Peyer's patch (tissue), 4 donors: ENCODE measurements around the gene RIMS4. TPM values are rescaled to one million over a fixed set of nuclear protein-coding genes. Genes with fewer than 3 reads are reported as not detected.

Experiments used
- DNase-seq, 3 donors: peaks; one replicate each; pipeline ENCODE4 v3.0.0-alpha.2; 2017 to 2019
- H3K27ac ChIP-seq, 4 donors: fragments of 200-600 bp; sonication (generic); one replicate each; pipeline ENCODE4 v1.5.1; 2016 to 2019
- H3K27me3 ChIP-seq, 2 donors: fragments of 200-600 bp; sonication (generic); one replicate each; pipeline ENCODE4 v1.5.1; 2019
- H3K36me3 ChIP-seq, 3 donors: fragments of 200-600 bp; sonication (generic); one replicate each; pipeline ENCODE4 v1.5.1; 2016 to 2019
- H3K4me1 ChIP-seq, 4 donors: fragments of 200-600 bp; sonication (generic); one replicate each; pipeline ENCODE4 v1.5.1; 2016 to 2019
- H3K4me3 ChIP-seq, 4 donors: fragments of 200-600 bp; sonication (generic); 1 replicate in 3 of 4; 2 replicates in 1 of 4; pipeline ENCODE4 v1.5.1; 2016 to 2019; ENCODE audit warnings: mild to moderate bottlenecking in 1 of 4
- H3K9me3 ChIP-seq, 4 donors: fragments of 200-600 bp; sonication (generic); one replicate each; pipeline ENCODE4 v1.5.1; 2016 to 2019; ENCODE audit warnings: mild to moderate bottlenecking in 1 of 4
- POLR2A ChIP-seq, 2 donors: fragments of 450-650 bp; IDR thresholded peaks; one replicate each; pipeline ENCODE4 v1.5.1; 2017; ENCODE audit warnings: antibody characterized with exemption in 2 of 2, mild to moderate bottlenecking in 2 of 2, moderate library complexity in 2 of 2
- total RNA-seq, 4 donors: library from RNA; depleted of rRNA; stranded (reverse); fragments of >200 nt; gene quantifications; one replicate each; pipeline ENCODE4 v1.1.0, GENCODE V29; 2016
- TF ChIP-seq, protein P1 (sequence below), 6 experiments: fragments of 450-650 bp in 4 of 6; fragments of 200-600 bp in 2 of 6; sonication (generic) in 1 of 6; IDR thresholded peaks; one replicate each; pipeline ENCODE4 v1.5.1; 2017 to 2019; ENCODE audit warnings: antibody characterized with exemption in 6 of 6, mild to moderate bottlenecking in 3 of 6, moderate library complexity in 1 of 6

RIMS4 gene
- total RNA-seq, 4 donors from 2014 or later, result 0.13 to 0.18 TPM; not detected in 2

DNA sequence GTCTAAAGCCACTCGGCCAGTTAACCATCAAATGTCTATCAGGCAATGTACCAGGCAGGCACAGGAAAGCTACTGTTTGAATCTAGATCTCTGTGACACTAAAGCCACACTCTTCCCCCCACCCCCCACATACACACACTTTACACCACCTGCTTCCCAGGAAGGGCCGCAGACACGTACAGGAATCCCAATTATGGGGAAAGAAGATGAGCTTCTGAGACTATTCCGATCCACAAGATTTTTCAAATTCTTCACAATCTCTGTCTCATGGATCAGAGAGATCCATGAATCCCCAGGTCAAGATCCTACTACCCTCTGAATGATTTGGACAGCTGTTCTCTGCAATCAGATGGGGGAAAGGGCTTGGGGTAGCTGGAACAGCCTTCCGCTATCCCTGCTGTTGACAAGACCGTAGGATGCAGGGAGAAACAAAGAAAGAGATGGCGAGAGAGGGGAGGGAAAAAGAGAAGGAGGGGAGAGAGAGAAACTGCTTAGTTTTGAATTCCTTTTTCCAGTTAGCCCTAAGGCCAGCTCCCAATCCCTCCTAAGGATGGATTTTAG is 25.4 kb upstream of the RIMS4 start:
- Histone ChIP-seq H3K36me3 (no peaks in the 10 kb centered on the region), H3K4me3 (no peak overlapping the region), H3K27me3 (no peaks in the 10 kb centered on the region), H3K9me3 (no peaks in the 10 kb centered on the region), H3K4me1 (no peaks in the 10 kb centered on the region), H3K27ac (no peak overlapping the region)
- no peak for DNase-seq
- TF ChIP-seq, protein P1, sequence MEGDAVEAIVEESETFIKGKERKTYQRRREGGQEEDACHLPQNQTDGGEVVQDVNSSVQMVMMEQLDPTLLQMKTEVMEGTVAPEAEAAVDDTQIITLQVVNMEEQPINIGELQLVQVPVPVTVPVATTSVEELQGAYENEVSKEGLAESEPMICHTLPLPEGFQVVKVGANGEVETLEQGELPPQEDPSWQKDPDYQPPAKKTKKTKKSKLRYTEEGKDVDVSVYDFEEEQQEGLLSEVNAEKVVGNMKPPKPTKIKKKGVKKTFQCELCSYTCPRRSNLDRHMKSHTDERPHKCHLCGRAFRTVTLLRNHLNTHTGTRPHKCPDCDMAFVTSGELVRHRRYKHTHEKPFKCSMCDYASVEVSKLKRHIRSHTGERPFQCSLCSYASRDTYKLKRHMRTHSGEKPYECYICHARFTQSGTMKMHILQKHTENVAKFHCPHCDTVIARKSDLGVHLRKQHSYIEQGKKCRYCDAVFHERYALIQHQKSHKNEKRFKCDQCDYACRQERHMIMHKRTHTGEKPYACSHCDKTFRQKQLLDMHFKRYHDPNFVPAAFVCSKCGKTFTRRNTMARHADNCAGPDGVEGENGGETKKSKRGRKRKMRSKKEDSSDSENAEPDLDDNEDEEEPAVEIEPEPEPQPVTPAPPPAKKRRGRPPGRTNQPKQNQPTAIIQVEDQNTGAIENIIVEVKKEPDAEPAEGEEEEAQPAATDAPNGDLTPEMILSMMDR (IDR thresholded peaks at IDR 0.05), result no peak
- TF ChIP-seq POLR2A (IDR thresholded peaks at IDR 0.05), result no peak

GRCh38 chr20:44835116-44835515 is 24.8 kb upstream of the RIMS4 start:
- no peak for DNase-seq
- Histone ChIP-seq H3K4me3 (no peak overlapping the region), H3K27ac (no peak overlapping the region), H3K4me1 (no peaks in the 10 kb centered on the region), H3K27me3 (no peaks in the 10 kb centered on the region), H3K36me3 (no peaks in the 10 kb centered on the region), H3K9me3 (no peaks in the 10 kb centered on the region)
- no peak for TF ChIP-seq POLR2A (IDR thresholded peaks at IDR 0.05)
- TF ChIP-seq, protein P1 (IDR thresholded peaks at IDR 0.05), result no peak

- H3K4me1 ChIP-seq, result no peaks in the 10 kb centered on the region
- no peak overlapping the region for H3K4me3 ChIP-seq
- no peaks in the 10 kb centered on the region for H3K27me3 ChIP-seq
- no peak for TF ChIP-seq POLR2A (IDR thresholded peaks at IDR 0.05)
- TF ChIP-seq, protein P1 (IDR thresholded peaks at IDR 0.05), result no peak
- H3K27ac ChIP-seq, result no peak overlapping the region
- no peaks in the 10 kb centered on the region for H3K36me3 ChIP-seq
- H3K9me3 ChIP-seq, result no peaks in the 10 kb centered on the region
- DNase-seq, result no peak
These were observed 24.3 kb upstream of the RIMS4 start for GRCh38 chr20:44834693-44835092.

DNA sequence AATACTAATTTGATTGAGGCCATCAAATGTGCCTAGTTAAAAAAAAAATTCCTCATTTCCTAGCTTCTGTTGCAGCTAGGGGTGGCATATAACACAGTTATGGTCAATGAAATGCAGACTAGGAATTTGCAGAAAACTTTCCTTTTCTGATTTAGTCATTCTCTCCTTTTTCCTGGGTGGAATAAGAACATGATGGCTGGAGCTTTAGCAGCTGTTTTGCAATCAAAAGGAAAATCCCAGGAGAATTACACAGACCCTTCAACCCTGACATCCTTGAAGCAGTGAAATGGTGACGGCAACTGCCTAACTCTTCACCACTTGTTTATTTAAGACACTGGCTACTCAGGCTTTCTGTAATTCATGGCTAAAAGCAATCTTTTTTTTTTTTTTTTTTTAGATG is 23.1 kb upstream of the RIMS4 start:
- Histone ChIP-seq H3K9me3 (no peaks in the 10 kb centered on the region), H3K36me3 (no peaks in the 10 kb centered on the region), H3K27me3 (no peaks in the 10 kb centered on the region), H3K4me1 (no peaks in the 10 kb centered on the region), H3K4me3 (no peak overlapping the region), H3K27ac (no peak overlapping the region)
- DNase-seq, result no peak
- no peak for TF ChIP-seq POLR2A (IDR thresholded peaks at IDR 0.05)
- TF ChIP-seq, protein P1 (IDR thresholded peaks at IDR 0.05), result no peak

DNA sequence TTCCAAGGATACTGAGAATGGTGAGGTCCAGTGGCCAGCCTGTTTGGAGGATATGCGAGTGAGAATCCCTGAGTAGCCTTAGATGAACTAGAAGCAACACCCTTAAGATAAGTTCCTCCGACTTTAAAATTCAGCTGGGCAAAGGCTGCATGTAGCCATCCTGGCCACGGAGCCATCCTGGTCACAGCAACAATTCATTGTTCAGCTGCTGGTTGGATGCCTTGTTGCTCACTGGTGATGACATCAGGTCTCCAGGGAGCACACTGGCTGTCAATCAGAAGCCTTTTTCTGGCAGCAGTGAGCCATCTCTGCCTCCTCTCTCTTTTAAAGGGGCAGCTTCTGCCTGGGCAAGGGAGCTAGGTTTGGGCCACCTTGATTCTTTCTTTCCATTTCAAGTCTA is 22.4 kb upstream of the RIMS4 start:
- H3K4me3 ChIP-seq, result no peak overlapping the region
- no peaks in the 10 kb centered on the region for H3K36me3 ChIP-seq
- H3K9me3 ChIP-seq, result no peaks in the 10 kb centered on the region
- DNase-seq, result no peak
- no peaks in the 10 kb centered on the region for H3K4me1 ChIP-seq
- no peak overlapping the region for H3K27ac ChIP-seq
- TF ChIP-seq, protein P1 (IDR thresholded peaks at IDR 0.05), result no peak
- TF ChIP-seq POLR2A (IDR thresholded peaks at IDR 0.05), result no peak
- H3K27me3 ChIP-seq, result no peaks in the 10 kb centered on the region

DNA sequence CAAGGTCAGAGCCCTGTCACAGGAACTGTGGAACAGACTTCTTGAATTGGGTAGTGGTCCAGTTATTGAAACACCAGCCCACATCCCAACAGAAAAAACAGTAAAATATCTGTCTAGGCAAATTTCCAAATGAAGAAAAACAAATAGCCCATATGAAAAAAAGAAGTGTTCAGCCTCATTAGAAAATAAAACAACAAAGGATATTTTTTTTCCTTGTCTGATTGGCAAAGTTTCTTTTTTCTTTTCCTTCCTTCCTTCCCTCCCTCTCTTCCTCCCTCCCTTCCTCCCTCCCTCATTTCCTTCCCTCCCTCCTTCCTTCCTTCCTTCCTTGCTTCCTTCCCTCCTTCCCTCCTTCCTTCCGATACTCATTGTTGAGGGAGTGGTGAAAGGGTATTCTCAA is 20.6 kb upstream of the RIMS4 start:
- no peak for TF ChIP-seq POLR2A (IDR thresholded peaks at IDR 0.05)
- TF ChIP-seq, protein P1 (IDR thresholded peaks at IDR 0.05), result no peak
- H3K9me3 ChIP-seq, result no peaks in the 10 kb centered on the region
- no peaks in the 10 kb centered on the region for H3K4me1 ChIP-seq
- no peaks in the 10 kb centered on the region for H3K36me3 ChIP-seq
- no peaks in the 10 kb centered on the region for H3K27me3 ChIP-seq
- DNase-seq, result no peak
- no peak overlapping the region for H3K27ac ChIP-seq
- H3K4me3 ChIP-seq, result no peak overlapping the region
